ENCODE data around the gene L3MBTL1. TPM values are rescaled to one million over a fixed set of nuclear protein-coding genes. Genes with fewer than 3 reads are reported as not detected.

Gene L3MBTL1
- total RNA-seq, 1 donor from 2014 or later = 13.1 TPM

GRCh38 chr20:43590392-43591303 is 83.2 kb downstream of the L3MBTL1 start, which contains the start of gene IFT52:
Gene IFT52, plus strand, starts transcription at chr20:43590937. Its CDS starts 3,762 bp downstream, at chr20:43594699.
- TF ChIP-seq CTCF (IDR thresholded peaks at IDR 0.05) = no peak
- Histone ChIP-seq H3K27me3 (no peaks in the 10 kb centered on the region), H3K9me3 (no peaks in the 10 kb centered on the region), H3K4me1 (peaks cover 6 to 12% of the 10 kb centered on the region in 2 donors), H3K36me3 (peaks cover 11 to 12% of the 10 kb centered on the region in 2 donors), H3K4me3 (peak within 1 kb of the TSS; percentile 87 to 93), H3K27ac (peak within 1 kb of the TSS; percentile 75 to 85)
- intact Hi-C loops (cut with DNase I) = loop anchor here (1.0 to 10.0 kb wide), 3 partner anchors 133 to 1384 kb away; partner anchors contain the start of genes OSER1 and SRSF6
- peak; percentile 81 to 95 for DNase-seq (ENCODE audit: low spot score in 2 of 2)

Other genes with a start within 250 kb of the L3MBTL1 start
- 23.9 TPM for gene SRSF6, start 49.8 kb upstream of the L3MBTL1 start, total RNA-seq
- gene SGK2, start 51.3 kb downstream of the L3MBTL1 start, total RNA-seq = 0.32 TPM
- 15.2 TPM for gene IFT52, start 83.2 kb downstream of the L3MBTL1 start, total RNA-seq
- not detected for gene MYBL2, start 159.4 kb downstream of the L3MBTL1 start, total RNA-seq
- gene GTSF1L, start 219.3 kb downstream of the L3MBTL1 start, total RNA-seq = not detected